Measurements from ENCODE around the gene CPOX.

Gene CPOX

DNA sequence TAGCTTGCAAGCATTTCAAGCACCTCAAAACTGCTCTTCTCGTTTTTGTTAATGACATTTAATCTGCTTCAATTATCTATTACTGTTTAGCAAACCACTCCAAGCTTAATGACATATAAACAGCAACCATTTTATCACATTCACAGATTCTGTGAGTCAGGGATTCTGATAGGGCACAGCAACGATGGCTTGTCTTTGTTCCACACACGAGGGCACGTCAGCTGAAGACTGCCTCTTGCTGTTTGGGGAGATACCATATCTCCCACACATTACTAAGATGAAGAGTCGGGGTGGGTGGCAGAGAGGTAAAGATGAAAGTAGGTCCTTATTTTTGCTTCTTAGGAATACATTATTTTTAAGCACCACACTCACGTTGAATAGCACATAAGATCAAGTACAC lies 19.3 kb downstream of the CPOX start:
- TF ChIP-seq, protein P1, sequence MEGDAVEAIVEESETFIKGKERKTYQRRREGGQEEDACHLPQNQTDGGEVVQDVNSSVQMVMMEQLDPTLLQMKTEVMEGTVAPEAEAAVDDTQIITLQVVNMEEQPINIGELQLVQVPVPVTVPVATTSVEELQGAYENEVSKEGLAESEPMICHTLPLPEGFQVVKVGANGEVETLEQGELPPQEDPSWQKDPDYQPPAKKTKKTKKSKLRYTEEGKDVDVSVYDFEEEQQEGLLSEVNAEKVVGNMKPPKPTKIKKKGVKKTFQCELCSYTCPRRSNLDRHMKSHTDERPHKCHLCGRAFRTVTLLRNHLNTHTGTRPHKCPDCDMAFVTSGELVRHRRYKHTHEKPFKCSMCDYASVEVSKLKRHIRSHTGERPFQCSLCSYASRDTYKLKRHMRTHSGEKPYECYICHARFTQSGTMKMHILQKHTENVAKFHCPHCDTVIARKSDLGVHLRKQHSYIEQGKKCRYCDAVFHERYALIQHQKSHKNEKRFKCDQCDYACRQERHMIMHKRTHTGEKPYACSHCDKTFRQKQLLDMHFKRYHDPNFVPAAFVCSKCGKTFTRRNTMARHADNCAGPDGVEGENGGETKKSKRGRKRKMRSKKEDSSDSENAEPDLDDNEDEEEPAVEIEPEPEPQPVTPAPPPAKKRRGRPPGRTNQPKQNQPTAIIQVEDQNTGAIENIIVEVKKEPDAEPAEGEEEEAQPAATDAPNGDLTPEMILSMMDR (conservative IDR thresholded peaks at IDR 0.05; ENCODE audit: low read depth, low read length): no peak
- no peak for DNase-seq (ENCODE audit: low read depth)
- no peak overlapping the region for H3K4me3 ChIP-seq (ENCODE audit: low read depth, low read length)

DNA sequence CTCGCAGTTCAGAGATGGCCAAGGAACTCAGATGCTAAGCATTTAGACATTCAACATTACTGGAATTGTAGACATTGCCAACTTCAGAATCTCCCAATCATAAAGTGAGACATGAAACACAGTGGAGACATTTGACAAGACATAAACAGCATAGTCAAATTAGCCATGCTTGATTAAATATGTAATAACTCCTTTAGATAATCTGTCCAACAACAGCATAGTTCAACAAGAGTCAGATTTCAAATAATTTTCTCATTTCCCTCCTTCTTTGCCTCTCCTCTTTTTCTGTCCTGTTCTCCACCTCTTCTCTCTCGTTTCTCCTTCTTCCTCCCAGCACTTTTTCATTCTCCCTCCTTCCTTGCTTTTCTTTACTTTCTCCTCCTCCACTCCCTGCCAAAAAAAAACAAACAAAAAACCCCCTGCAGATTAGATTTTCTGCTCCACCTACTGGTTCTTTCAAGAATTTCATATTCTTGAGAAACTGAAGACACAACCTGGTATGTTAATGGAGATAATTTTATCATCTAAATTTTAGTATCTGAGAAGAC lies 20.2 kb downstream of the CPOX start:
- TF ChIP-seq, protein P1 (conservative IDR thresholded peaks at IDR 0.05; ENCODE audit: low read depth, low read length): peak; percentile 57
- DNase-seq (ENCODE audit: low read depth): peak; percentile 65
- no peak overlapping the region for H3K4me3 ChIP-seq (ENCODE audit: low read depth, low read length)

DNA sequence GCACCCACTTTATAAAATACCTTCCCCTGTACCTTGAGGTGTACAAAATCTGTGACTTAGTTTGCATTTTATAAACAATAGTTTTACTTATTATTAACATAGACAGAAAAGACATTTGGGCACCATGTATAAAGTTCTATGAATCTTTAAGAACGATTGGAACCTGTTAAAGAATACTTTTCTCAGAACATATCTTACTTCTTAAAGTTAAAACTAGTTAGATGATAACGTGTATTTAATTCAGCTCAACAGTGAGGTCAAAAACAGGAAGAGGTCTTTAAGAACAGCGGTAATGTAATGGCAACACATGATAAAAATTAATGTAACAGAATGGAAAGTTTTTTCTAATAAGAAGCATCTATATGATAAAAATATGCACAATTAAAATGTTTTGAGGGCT lies 25.0 kb downstream of the CPOX start:
- DNase-seq (ENCODE audit: low read depth): no peak
- no peak overlapping the region for H3K4me3 ChIP-seq (ENCODE audit: low read depth, low read length)
- TF ChIP-seq, protein P1 (conservative IDR thresholded peaks at IDR 0.05; ENCODE audit: low read depth, low read length): no peak

DNA sequence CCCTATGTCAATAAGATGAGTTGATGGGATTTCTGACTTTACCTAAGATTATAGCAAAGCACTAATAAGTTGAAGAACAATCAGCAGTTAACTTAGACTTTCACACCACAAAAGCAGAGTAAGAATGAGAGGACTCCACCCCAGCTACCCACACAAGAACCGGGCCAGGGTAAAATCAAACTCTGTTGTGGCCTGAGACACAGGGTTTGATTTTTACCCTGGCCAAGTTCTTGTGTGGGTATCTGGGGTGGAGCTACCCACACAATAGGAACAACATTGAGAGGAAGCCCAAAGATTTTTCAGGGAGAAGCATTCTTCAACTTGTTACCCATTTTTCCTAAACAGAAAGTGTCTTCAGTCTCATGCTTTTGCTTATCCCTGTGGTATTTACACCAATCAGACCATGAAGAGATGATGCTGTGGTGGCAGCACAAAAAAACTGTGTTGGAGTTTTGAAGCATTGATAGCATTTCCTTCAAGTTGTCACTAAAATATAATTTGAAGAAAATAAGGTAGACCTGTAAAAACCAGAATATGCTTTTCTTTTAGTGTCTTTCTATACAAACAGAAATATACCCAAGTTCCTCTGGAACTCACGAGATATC lies 25.6 kb downstream of the CPOX start:
- no peak for DNase-seq (ENCODE audit: low read depth)
- TF ChIP-seq, protein P1 (conservative IDR thresholded peaks at IDR 0.05; ENCODE audit: low read depth, low read length): no peak
- H3K4me3 ChIP-seq (ENCODE audit: low read depth, low read length): no peak overlapping the region

DNA sequence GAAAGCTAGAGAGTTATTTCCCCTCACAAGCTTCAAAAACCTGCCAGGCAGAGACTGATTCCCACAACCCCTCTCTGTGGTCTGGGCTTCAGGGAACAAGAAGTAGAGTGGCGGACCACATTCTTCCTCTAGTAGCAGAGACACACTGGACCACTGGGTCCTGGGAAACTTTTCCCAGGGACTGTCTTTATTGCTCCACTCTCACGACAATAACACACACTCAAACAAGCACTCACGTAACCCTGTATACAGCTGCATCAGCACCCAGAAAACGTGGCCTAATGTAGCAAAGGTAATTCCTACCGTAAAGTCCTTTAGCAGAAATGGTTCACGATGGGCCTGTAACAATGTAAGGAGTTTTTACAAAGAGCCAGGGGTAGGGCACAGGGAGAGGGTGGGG lies 27.6 kb downstream of the CPOX start:
- no peak for DNase-seq (ENCODE audit: low read depth)
- TF ChIP-seq, protein P1 (conservative IDR thresholded peaks at IDR 0.05; ENCODE audit: low read depth, low read length): no peak
- H3K4me3 ChIP-seq (ENCODE audit: low read depth, low read length): no peak overlapping the region

GRCh38 chr3:98565237-98565643 lies 28.2 kb downstream of the CPOX start:
- TF ChIP-seq, protein P1 (conservative IDR thresholded peaks at IDR 0.05; ENCODE audit: low read depth, low read length): no peak
- no peak overlapping the region for H3K4me3 ChIP-seq (ENCODE audit: low read depth, low read length)
- no peak for DNase-seq (ENCODE audit: low read depth)

Measured in choroid plexus epithelial cell (primary cell).